GM21526 (cell line): ENCODE results near the gene AGL.
"Not testable (repeated sequence)": the region's sequence is repeated elsewhere in the genome, so short reads cannot be mapped to it uniquely, and the experiment has no call there.

Experiments
- ATAC-seq: cut with Tn5 transposase; IDR thresholded peaks from one replicate; pipeline ENCODE4 v1.9.1; 2021; ENCODE audit warnings: moderate library complexity; ENCODE audit not compliant: unreplicated experiment, low FRiP score

Gene AGL

DNA sequence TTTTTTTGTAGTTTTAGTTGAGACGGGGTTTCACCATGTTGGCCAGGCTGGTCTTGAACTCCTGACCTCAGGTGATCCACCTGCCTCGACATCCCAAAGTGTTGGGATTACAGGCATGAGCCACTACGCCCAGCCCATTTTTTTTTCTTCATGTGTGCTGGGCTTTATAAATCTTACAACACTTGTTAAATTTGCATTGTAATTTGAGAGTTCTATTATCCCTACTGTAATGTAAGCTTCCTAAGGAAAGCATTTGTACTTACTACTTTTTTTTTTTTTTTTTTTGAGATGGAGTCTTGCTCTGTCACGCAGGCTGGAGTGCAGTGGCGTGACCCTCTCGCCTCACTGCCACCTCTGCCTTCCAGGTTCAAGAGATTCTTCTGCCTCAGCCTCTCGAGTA, 121.9 kb downstream of the AGL start:
- not testable (repeated sequence) for ATAC-seq
